Neutrophil (primary cell): Measurements from ENCODE around the gene TAX1BP1.

Source experiments
- H3K27ac ChIP-seq: fragments of 200-600 bp; sonication (generic); 2 replicates; pipeline ENCODE4 v1.5.1; 2016; ENCODE audit warnings: mild to moderate bottlenecking, moderate library complexity
- H3K27me3 ChIP-seq: fragments of 200-600 bp; sonication (generic); 2 replicates; pipeline ENCODE4 v1.6.0; 2016; ENCODE audit warnings: mild to moderate bottlenecking
- H3K36me3 ChIP-seq: fragments of 200-600 bp; sonication (generic); 2 replicates; pipeline ENCODE4 v1.5.1; 2017
- H3K4me1 ChIP-seq, 2 experiments: fragments of 200-600 bp in 1 of 2; sonication (generic) in 1 of 2; 1 replicate in 1 of 2; 2 replicates in 1 of 2; pipeline versions ENCODE4 v1.5.1 to v1.6.1; 2013 to 2016; ENCODE audit warnings: low read depth in 1 of 2, low read length in 1 of 2, mild to moderate bottlenecking in 1 of 2, moderate library complexity in 1 of 2; ENCODE audit not compliant: control insufficient read depth in 1 of 2, insufficient read depth in 1 of 2
- H3K4me3 ChIP-seq, 2 experiments: fragments of 200-600 bp in 1 of 2; sonication (generic) in 1 of 2; 1 replicate in 1 of 2; 2 replicates in 1 of 2; pipeline ENCODE4 v1.5.1; 2013 to 2016; ENCODE audit warnings: low read depth in 1 of 2, low read length in 1 of 2, mild to moderate bottlenecking in 1 of 2, moderate library complexity in 1 of 2
- H3K9me3 ChIP-seq: fragments of 200-600 bp; sonication (generic); 2 replicates; pipeline ENCODE4 v1.5.1; 2016
- CTCF ChIP-seq: fragments of 200-600 bp; sonication (generic); IDR thresholded peaks from 2 replicates; pipeline ENCODE4 v1.5.1; 2016; ENCODE audit warnings: antibody characterized with exemption

The TAX1BP1 gene

GRCh38 chr7:27810186-27810585, 70.2 kb downstream of the TAX1BP1 start:
- TF ChIP-seq CTCF = no peak
- H3K4me1 ChIP-seq = no peaks in the 10 kb centered on the region
- H3K27ac ChIP-seq = no peak overlapping the region
- H3K9me3 ChIP-seq = no peaks in the 10 kb centered on the region
- H3K4me3 ChIP-seq = no peak overlapping the region
- no peaks in the 10 kb centered on the region for H3K27me3 ChIP-seq
- peaks cover 24% of the 10 kb centered on the region for H3K36me3 ChIP-seq

- TF ChIP-seq CTCF = no peak
- no peaks in the 10 kb centered on the region for H3K9me3 ChIP-seq
- no peak overlapping the region for H3K4me3 ChIP-seq
- peaks cover 43% of the 10 kb centered on the region for H3K36me3 ChIP-seq
- H3K27me3 ChIP-seq = no peaks in the 10 kb centered on the region
- H3K27ac ChIP-seq = no peak overlapping the region
- no peaks in the 10 kb centered on the region for H3K4me1 ChIP-seq
Measured at GRCh38 chr7:27812706-27813105, 72.7 kb downstream of the TAX1BP1 start.

- H3K9me3 ChIP-seq = no peaks in the 10 kb centered on the region
- H3K27ac ChIP-seq = no peak overlapping the region
- no peak overlapping the region for H3K4me3 ChIP-seq
- no peaks in the 10 kb centered on the region for H3K27me3 ChIP-seq
- TF ChIP-seq CTCF = no peak
- no peaks in the 10 kb centered on the region for H3K4me1 ChIP-seq
- H3K36me3 ChIP-seq = peaks cover 63% of the 10 kb centered on the region
Measured at GRCh38 chr7:27822245-27822644, 82.3 kb downstream of the TAX1BP1 start.

GRCh38 chr7:27825891-27826290, 85.9 kb downstream of the TAX1BP1 start:
- peaks cover 66% of the 10 kb centered on the region for H3K36me3 ChIP-seq

GRCh38 chr7:27826357-27826756, 86.4 kb downstream of the TAX1BP1 start:
- Histone ChIP-seq H3K9me3 (no peaks in the 10 kb centered on the region), H3K27me3 (no peaks in the 10 kb centered on the region), H3K4me3 (no peak overlapping the region), H3K36me3 (peaks cover 71% of the 10 kb centered on the region), H3K4me1 (no peaks in the 10 kb centered on the region), H3K27ac (no peak overlapping the region)
- TF ChIP-seq CTCF = no peak

More at GRCh38 chr7:27825891-27826290, 85.9 kb downstream of the TAX1BP1 start:
- no peak for TF ChIP-seq CTCF
- H3K27ac ChIP-seq = no peak overlapping the region
- H3K4me3 ChIP-seq = no peak overlapping the region
- H3K4me1 ChIP-seq = no peaks in the 10 kb centered on the region
- H3K9me3 ChIP-seq = no peaks in the 10 kb centered on the region
- H3K27me3 ChIP-seq = no peaks in the 10 kb centered on the region
